ENCODE results near the gene FCRL6. TPM values are rescaled to one million over a fixed set of nuclear protein-coding genes. Genes with fewer than 3 reads are reported as not detected.

The FCRL6 gene
- total and polyA plus RNA-seq, 2 of the 13 experiments (the other 11 are each of a cell fraction or from before 2014, with no cell fraction given) = not detected

GRCh38 chr1:159786465-159786864, 15.7 kb upstream of the FCRL6 start (continued):
- TF ChIP-seq ZNF687 (CRISPR knock-in tag; IDR thresholded peaks at IDR 0.05) = no peak
- no peak for TF ChIP-seq SMARCC2 (IDR thresholded peaks at IDR 0.05)
- no peak for TF ChIP-seq ZNF574 (CRISPR knock-in tag; IDR thresholded peaks at IDR 0.05)
- no peak for TF ChIP-seq CC2D1A (CRISPR knock-in tag; IDR thresholded peaks at IDR 0.05)
- no peak for TF ChIP-seq NFIC (IDR thresholded peaks at IDR 0.05; ENCODE audit: low read length)
- TF ChIP-seq HMGA1 (CRISPR knock-in tag; conservative IDR thresholded peaks at IDR 0.05) = no peak
- TF ChIP-seq FOXK2 (IDR thresholded peaks at IDR 0.05) = no peak
- no peak for TF ChIP-seq ARID4A (CRISPR knock-in tag; IDR thresholded peaks at IDR 0.05; ENCODE audit: borderline replicate concordance)
- TF ChIP-seq ZBTB14 (CRISPR knock-in tag; IDR thresholded peaks at IDR 0.05) = no peak
- TF ChIP-seq ZNF276 (CRISPR knock-in tag; IDR thresholded peaks at IDR 0.05; ENCODE audit: low read depth) = no peak

All from HepG2 (cell line).